T-helper 2 cell treated with Interferon-gamma antibody and Interleukin-4, amounts not matched to agents 5 μg/mL and 100 μg/mL, for 36 hours (primary cell): ENCODE measurements around the gene CNNM2.

Experiments
- DNase-seq: peaks from one replicate; pipeline ENCODE4 v3.0.0; 2021; ENCODE audit warnings: low spot score
- H3K27ac Mint-ChIP-seq: one replicate; pipeline ENCODE4 v1.8.0; 2021; ENCODE audit warnings: mild to moderate bottlenecking, mixed read lengths
- H3K27me3 Mint-ChIP-seq: one replicate; pipeline ENCODE4 v1.8.0; 2021; ENCODE audit warnings: low read depth, mixed read lengths
- H3K36me3 Mint-ChIP-seq: one replicate; pipeline ENCODE4 v1.8.0; 2021; ENCODE audit warnings: low read depth, mixed read lengths
- H3K4me1 Mint-ChIP-seq: one replicate; pipeline ENCODE4 v1.8.0; 2021; ENCODE audit warnings: low read depth, mixed read lengths
- H3K4me3 Mint-ChIP-seq: one replicate; pipeline ENCODE4 v1.8.0; 2022; ENCODE audit warnings: mild to moderate bottlenecking, moderate library complexity, mixed read lengths
- H3K9me3 Mint-ChIP-seq: one replicate; pipeline ENCODE4 v1.8.0; 2021; ENCODE audit warnings: mixed read lengths

CNNM2 gene

GRCh38 chr10:102917962-102918816 is at the start of gene CNNM2:
Gene CNNM2 (plus strand): TSS chr10:102918294. CDS start chr10:102918481, 187 bp downstream.
- Mint-ChIP-seq H3K9me3 (no peaks in the 10 kb centered on the region), H3K4me1 (peaks cover 50% of the 10 kb centered on the region), H3K27ac (peak within 1 kb of the TSS; percentile 90), H3K36me3 (peaks cover 18% of the 10 kb centered on the region), H3K27me3 (peaks cover 6% of the 10 kb centered on the region), H3K4me3 (peak within 1 kb of the TSS; percentile 94)
- peak; percentile 100 for DNase-seq

DNA sequence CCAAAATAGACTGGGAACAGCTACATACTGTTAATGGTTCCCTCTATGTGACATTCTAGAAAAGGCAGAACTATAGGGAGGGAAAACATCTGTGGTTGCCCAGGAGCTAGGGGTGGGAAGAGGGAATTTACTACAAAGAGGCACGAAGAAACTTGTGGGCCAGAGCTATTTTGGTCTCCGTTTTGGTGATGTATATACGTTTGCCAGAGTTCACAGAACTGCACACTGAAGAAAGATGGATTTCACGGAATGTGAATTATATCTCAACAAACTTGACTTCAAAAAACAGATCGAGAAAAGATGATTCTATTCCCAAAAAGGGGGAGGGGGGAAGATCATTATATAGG is 49.2 kb upstream of the CNNM2 start:
- H3K36me3 Mint-ChIP-seq = peaks cover 1% of the 10 kb centered on the region
- H3K9me3 Mint-ChIP-seq = no peaks in the 10 kb centered on the region
- H3K4me1 Mint-ChIP-seq = peaks cover 11% of the 10 kb centered on the region
- peak overlapping the region; percentile 66 for H3K4me3 Mint-ChIP-seq
- no peak overlapping the region for H3K27ac Mint-ChIP-seq
- DNase-seq = no peak
- peaks cover 19% of the 10 kb centered on the region for H3K27me3 Mint-ChIP-seq

DNA sequence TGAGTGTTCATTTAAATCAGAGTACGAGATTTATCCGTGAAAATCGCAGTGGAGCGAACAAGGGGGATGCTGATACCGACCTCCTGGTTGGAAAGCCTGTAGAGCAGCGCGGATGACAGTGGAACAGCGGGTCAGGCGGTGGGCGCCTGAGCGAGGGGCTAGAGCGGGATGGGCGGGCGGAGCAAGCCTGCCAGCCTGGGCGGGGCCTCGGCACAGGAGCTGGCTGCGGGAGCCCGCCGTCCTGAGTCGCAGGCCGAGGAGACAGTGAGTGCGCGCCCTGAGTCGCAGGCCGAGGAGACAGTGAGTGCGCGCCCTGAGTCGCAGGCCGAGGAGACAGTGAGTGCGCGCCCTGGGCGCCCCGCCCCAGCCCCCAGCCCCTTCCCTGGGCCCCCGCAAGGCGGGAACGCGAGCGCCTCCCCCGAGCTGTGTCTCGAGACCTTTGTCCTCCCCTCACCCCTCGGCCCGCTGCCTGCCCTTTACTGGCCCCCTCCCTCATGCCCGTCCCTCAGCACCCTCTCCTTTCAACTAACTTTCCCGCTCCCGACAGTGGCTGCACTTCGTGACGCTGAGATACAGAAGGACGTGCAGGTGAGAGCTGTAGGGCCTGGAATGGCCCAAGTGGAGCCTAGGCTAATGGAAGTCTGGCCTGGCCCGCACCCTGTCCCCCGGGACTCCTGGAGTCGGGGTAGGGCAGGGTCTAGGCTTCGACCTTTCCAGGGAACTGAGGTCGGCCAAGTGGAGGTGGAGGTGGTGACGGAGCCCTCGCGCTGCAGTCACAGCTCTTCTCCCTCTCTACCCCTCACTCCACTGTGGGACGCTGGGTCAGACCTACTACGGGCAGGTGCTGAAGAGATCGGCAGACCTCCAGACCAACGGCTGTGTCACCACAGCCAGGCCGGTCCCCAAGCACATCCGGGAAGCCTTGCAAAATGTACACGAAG is 48.6 kb upstream of the CNNM2 start, which contains the start of gene AS3MT:
Gene AS3MT, plus strand, starts transcription at position 213 of the 941 bp plus-strand sequence. Its CDS starts 123 bp downstream, at position 336.
- H3K27ac Mint-ChIP-seq = no peak within 1 kb of the TSS
- H3K9me3 Mint-ChIP-seq = no peaks in the 10 kb centered on the region
- H3K36me3 Mint-ChIP-seq = no peaks in the 10 kb centered on the region
- peak; percentile 11 for DNase-seq
- peaks cover 22% of the 10 kb centered on the region for H3K27me3 Mint-ChIP-seq
- peaks cover 11% of the 10 kb centered on the region for H3K4me1 Mint-ChIP-seq
- H3K4me3 Mint-ChIP-seq = peak within 1 kb of the TSS; percentile 78

- H3K36me3 Mint-ChIP-seq = no peaks in the 10 kb centered on the region
- H3K27me3 Mint-ChIP-seq = peaks cover 22% of the 10 kb centered on the region
- H3K4me1 Mint-ChIP-seq = peaks cover 11% of the 10 kb centered on the region
- H3K4me3 Mint-ChIP-seq = peak overlapping the region; percentile 78
- no peak for DNase-seq
- H3K9me3 Mint-ChIP-seq = no peaks in the 10 kb centered on the region
- no peak overlapping the region for H3K27ac Mint-ChIP-seq
These were observed 47.9 kb upstream of the CNNM2 start for GRCh38 chr10:102870221-102870620.

DNA sequence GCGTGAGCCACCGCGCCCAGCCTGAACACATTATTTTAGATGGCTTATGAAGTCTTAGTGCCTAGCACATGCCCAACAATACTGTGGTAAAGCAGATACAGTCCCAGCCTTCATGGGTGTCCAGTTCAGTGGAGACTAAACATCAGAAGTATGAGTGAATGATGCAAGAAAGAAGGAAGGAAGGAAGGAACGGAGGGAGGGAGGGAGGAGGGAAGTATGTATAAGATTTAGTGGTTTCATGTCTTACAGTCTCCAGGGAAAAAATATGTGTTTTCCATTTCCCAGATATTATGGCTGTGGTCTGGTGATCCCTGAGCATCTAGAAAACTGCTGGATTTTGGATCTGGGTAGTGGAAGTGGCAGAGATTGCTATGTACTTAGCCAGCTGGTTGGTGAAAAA is 45.9 kb upstream of the CNNM2 start:
- Mint-ChIP-seq H3K27me3 (peaks cover 22% of the 10 kb centered on the region), H3K4me3 (no peak overlapping the region), H3K27ac (no peak overlapping the region), H3K9me3 (no peaks in the 10 kb centered on the region), H3K4me1 (peaks cover 11% of the 10 kb centered on the region), H3K36me3 (no peaks in the 10 kb centered on the region)
- no peak for DNase-seq

- peaks cover 3% of the 10 kb centered on the region for H3K27me3 Mint-ChIP-seq
- H3K27ac Mint-ChIP-seq = no peak overlapping the region
- H3K36me3 Mint-ChIP-seq = no peaks in the 10 kb centered on the region
- H3K9me3 Mint-ChIP-seq = no peaks in the 10 kb centered on the region
- H3K4me1 Mint-ChIP-seq = no peaks in the 10 kb centered on the region
- DNase-seq = no peak
- no peak overlapping the region for H3K4me3 Mint-ChIP-seq
These were observed 41.3 kb upstream of the CNNM2 start for GRCh38 chr10:102876747-102877153.

- no peak overlapping the region for H3K4me3 Mint-ChIP-seq
- peaks cover 3% of the 10 kb centered on the region for H3K27me3 Mint-ChIP-seq
- no peak overlapping the region for H3K27ac Mint-ChIP-seq
- no peaks in the 10 kb centered on the region for H3K9me3 Mint-ChIP-seq
- H3K36me3 Mint-ChIP-seq = no peaks in the 10 kb centered on the region
- DNase-seq = no peak
- no peaks in the 10 kb centered on the region for H3K4me1 Mint-ChIP-seq
These were observed 39.5 kb upstream of the CNNM2 start for GRCh38 chr10:102878629-102879028.

GRCh38 chr10:102880256-102880655 is 37.8 kb upstream of the CNNM2 start:
- Mint-ChIP-seq H3K4me3 (no peak overlapping the region), H3K4me1 (no peaks in the 10 kb centered on the region), H3K27me3 (no peaks in the 10 kb centered on the region), H3K9me3 (no peaks in the 10 kb centered on the region), H3K27ac (no peak overlapping the region), H3K36me3 (no peaks in the 10 kb centered on the region)
- no peak for DNase-seq

DNA sequence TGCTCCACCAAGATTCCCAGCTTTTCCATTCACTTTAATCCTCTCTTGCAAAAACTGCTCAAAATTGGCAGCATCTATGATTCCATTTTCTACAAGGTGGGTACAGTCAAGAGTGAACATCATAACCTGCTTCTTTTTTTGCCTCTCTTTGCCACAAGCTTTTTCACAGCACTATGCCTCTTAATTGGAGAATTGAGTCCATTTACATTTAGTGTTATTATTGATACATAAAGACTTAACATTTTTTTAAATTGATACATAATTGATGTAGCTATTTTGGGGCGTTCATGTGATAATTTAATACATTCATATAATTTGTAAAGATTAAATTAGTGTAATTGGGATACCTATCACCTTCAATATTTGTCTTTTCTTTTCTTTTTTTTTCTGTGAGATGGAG is 30.0 kb upstream of the CNNM2 start:
- H3K36me3 Mint-ChIP-seq = no peaks in the 10 kb centered on the region
- no peaks in the 10 kb centered on the region for H3K4me1 Mint-ChIP-seq
- H3K27me3 Mint-ChIP-seq = no peaks in the 10 kb centered on the region
- H3K4me3 Mint-ChIP-seq = no peak overlapping the region
- H3K27ac Mint-ChIP-seq = no peak overlapping the region
- no peak for DNase-seq
- no peaks in the 10 kb centered on the region for H3K9me3 Mint-ChIP-seq

DNA sequence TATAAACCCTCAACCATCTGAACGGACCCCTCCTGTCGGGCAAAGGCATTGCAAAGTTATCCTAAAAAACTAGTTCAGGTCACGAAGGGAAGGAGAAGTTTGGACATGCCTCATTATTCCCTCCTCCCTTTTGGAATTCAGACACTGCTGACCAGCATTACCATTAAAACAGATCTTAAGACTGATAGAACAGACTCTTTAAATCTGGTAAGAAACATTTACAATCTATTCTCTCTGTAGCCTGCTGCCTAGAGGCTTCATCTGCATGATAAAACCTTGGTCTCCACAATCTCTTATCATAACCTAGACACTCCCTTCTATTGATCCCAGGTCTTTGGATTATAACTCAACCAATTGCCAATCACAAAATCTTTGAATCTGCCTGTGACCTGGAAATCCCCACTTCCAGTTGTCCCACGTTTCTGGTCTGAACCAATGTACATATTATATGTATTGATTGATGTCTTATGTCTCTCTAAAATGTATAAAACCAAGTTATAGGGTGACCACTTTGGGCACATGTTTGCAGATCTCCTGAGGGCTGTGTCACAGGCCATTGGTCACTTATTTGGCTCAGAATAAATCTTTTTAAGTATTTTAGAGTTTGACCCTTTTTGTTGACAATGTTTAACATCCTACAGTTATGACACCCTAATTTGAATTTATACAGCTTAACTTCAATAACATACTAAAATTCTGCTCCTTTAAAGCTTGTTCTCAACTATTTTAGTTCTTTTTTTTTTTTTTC is 23.5 kb upstream of the CNNM2 start:
- Mint-ChIP-seq H3K27me3 (no peaks in the 10 kb centered on the region), H3K36me3 (no peaks in the 10 kb centered on the region), H3K4me3 (no peak overlapping the region), H3K4me1 (no peaks in the 10 kb centered on the region), H3K27ac (no peak overlapping the region), H3K9me3 (no peaks in the 10 kb centered on the region)
- DNase-seq = no peak

GRCh38 chr10:102900006-102900405 is 18.1 kb upstream of the CNNM2 start:
- Mint-ChIP-seq H3K4me3 (no peak overlapping the region), H3K27ac (no peak overlapping the region), H3K36me3 (no peaks in the 10 kb centered on the region), H3K4me1 (no peaks in the 10 kb centered on the region), H3K27me3 (no peaks in the 10 kb centered on the region), H3K9me3 (no peaks in the 10 kb centered on the region)
- no peak for DNase-seq

DNA sequence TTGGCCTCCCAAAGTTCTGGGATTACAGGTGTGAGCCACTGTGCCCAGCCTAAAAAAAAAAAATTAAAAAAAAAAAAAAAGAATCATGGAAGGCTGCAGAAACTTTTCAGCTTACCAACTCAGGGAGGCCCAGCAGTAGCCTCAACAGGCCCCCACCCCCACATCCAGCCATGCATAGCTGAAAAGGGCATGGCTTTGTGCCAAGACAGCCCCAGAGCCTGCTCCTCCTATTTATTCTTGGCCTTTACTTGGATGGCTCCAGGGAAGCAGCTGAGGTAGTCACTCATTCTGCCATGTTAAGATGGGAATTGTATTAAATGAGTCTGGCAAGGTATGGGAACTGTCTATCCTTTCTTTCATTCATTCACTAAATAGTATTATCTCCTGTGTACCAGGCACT is 13.7 kb upstream of the CNNM2 start:
- Mint-ChIP-seq H3K36me3 (no peaks in the 10 kb centered on the region), H3K4me1 (no peaks in the 10 kb centered on the region), H3K4me3 (no peak overlapping the region), H3K27me3 (no peaks in the 10 kb centered on the region), H3K27ac (no peak overlapping the region), H3K9me3 (no peaks in the 10 kb centered on the region)
- DNase-seq = no peak

- Mint-ChIP-seq H3K4me1 (no peaks in the 10 kb centered on the region), H3K4me3 (no peak overlapping the region), H3K36me3 (no peaks in the 10 kb centered on the region), H3K27me3 (no peaks in the 10 kb centered on the region), H3K9me3 (no peaks in the 10 kb centered on the region), H3K27ac (no peak overlapping the region)
- DNase-seq = no peak
These were observed 11.6 kb upstream of the CNNM2 start for GRCh38 chr10:102906507-102906906.
